HepG2 (cell line): ENCODE results near the gene TBC1D22A. TPM values are rescaled to one million over a fixed set of nuclear protein-coding genes. Genes with fewer than 3 reads are reported as not detected.

Experiments used
- FOXO1 ChIP-seq: sonication (generic); formaldehyde crosslinking; IDR thresholded peaks from 2 replicates; pipeline ENCODE4 v1.4.0; 2020; ENCODE audit warnings: missing genetic modification reagents
- HMGA1 ChIP-seq: sonication (generic); formaldehyde crosslinking; conservative IDR thresholded peaks from 2 replicates; pipeline ENCODE4 v1.4.0; 2020; ENCODE audit warnings: missing genetic modification reagents
- HOXA7 ChIP-seq: sonication (generic); formaldehyde crosslinking; IDR thresholded peaks from 2 replicates; pipeline ENCODE4 v1.8.1; 2022; ENCODE audit warnings: mild to moderate bottlenecking, missing genetic modification reagents, moderate library complexity
- IRF2 ChIP-seq: IDR thresholded peaks from 2 replicates; pipeline ENCODE4 v1.6.1; 2018; ENCODE audit warnings: missing genetic modification reagents, missing compliant biosample characterization
- MIER3 ChIP-seq: IDR thresholded peaks from 2 replicates; pipeline ENCODE4 v1.6.1; 2016; ENCODE audit warnings: missing compliant biosample characterization, borderline replicate concordance
- PHF20 ChIP-seq: sonication (generic); formaldehyde crosslinking; IDR thresholded peaks from 2 replicates; pipeline ENCODE4 v1.5.0; 2020; ENCODE audit warnings: mild to moderate bottlenecking, missing genetic modification reagents
- TFDP2 ChIP-seq: sonication (generic); formaldehyde crosslinking; IDR thresholded peaks from 2 replicates; pipeline ENCODE4 v1.4.0; 2020; ENCODE audit warnings: missing genetic modification reagents
- TGIF2 ChIP-seq: IDR thresholded peaks from 2 replicates; pipeline ENCODE4 v1.6.1; 2016; ENCODE audit warnings: control low read depth, missing compliant biosample characterization
- XBP1 ChIP-seq: sonication (generic); formaldehyde crosslinking; IDR thresholded peaks from 2 replicates; pipeline ENCODE4 v1.5.0; 2020; ENCODE audit warnings: missing genetic modification reagents
- ZBTB20 ChIP-seq: sonication (generic); formaldehyde crosslinking; IDR thresholded peaks from 2 replicates; pipeline ENCODE4 v1.8.1; 2023; ENCODE audit warnings: missing genetic modification reagents, low read depth, mild to moderate bottlenecking, borderline replicate concordance
- ZMYM2 ChIP-seq: sonication (generic); formaldehyde crosslinking; IDR thresholded peaks from 2 replicates; pipeline ENCODE4 v1.8.0; 2022; ENCODE audit warnings: mild to moderate bottlenecking, missing genetic modification reagents
- ZNF12 ChIP-seq: sonication (generic); formaldehyde crosslinking; IDR thresholded peaks from 2 replicates; pipeline ENCODE4 v1.5.0; 2020; ENCODE audit warnings: missing genetic modification reagents
- ZNF225 ChIP-seq: sonication (generic); formaldehyde crosslinking; IDR thresholded peaks from 2 replicates; pipeline ENCODE4 v1.4.0; 2020; ENCODE audit warnings: mild to moderate bottlenecking, missing genetic modification reagents
- ZNF253 ChIP-seq: sonication (generic); formaldehyde crosslinking; IDR thresholded peaks from 2 replicates; pipeline ENCODE4 v1.8.0; 2022; ENCODE audit warnings: mild to moderate bottlenecking, missing genetic modification reagents, borderline replicate concordance
- ZNF260 ChIP-seq: sonication (generic); formaldehyde crosslinking; IDR thresholded peaks from 2 replicates; pipeline ENCODE4 v1.4.0; 2020; ENCODE audit warnings: missing genetic modification reagents, low read depth, mild to moderate bottlenecking, borderline replicate concordance
- ZNF275 ChIP-seq: sonication (generic); formaldehyde crosslinking; IDR thresholded peaks from 2 replicates; pipeline ENCODE4 v1.8.0; 2022; ENCODE audit warnings: missing genetic modification reagents, mild to moderate bottlenecking, inconsistent platforms, borderline replicate concordance
- ZNF639 ChIP-seq: conservative IDR thresholded peaks from 2 replicates; pipeline ENCODE4 v1.6.1; 2018; ENCODE audit warnings: missing genetic modification reagents
- ZNF737 ChIP-seq: sonication (generic); formaldehyde crosslinking; IDR thresholded peaks from 2 replicates; pipeline ENCODE4 v1.5.0; 2020; ENCODE audit warnings: missing genetic modification reagents, mild to moderate bottlenecking, borderline replicate concordance
- polyA plus RNA-seq, 8 experiments: library from polyadenylated mRNA; depleted of rRNA in 3 of 8; stranded (reverse) in 7 of 8; unstranded in 1 of 8; fragments of >200 nt; fragmentation: Illumina TruSeq in 4 of 8; extraction: Trizol in 4 of 8; gene quantifications; 2 replicates each; pipeline versions ENCODE4 v1.2.1 to v1.2.3, GENCODE V29; 2011 to 2016; ENCODE audit warnings: low read depth in 4 of 8, missing spikeins in 1 of 8, mixed read lengths in 1 of 8; ENCODE audit not compliant: insufficient read depth in 1 of 8
- total RNA-seq, 5 experiments: library from RNA; depleted of rRNA; stranded (reverse); fragments of >200 nt; fragmentation: Illumina TruSeq; extraction: Trizol; gene quantifications; 2 replicates each; pipeline ENCODE4 v1.2.3, GENCODE V29; 2016; ENCODE audit warnings: low read depth in 1 of 5
- TF ChIP-seq, protein P1 (sequence below): sonication (generic); formaldehyde crosslinking; IDR thresholded peaks from 2 replicates; pipeline ENCODE4 v1.4.0; 2020; ENCODE audit warnings: low read depth, mild to moderate bottlenecking, missing genetic modification reagents
- TF ChIP-seq, protein P2 (sequence below): sonication (generic); formaldehyde crosslinking; IDR thresholded peaks from 2 replicates; pipeline ENCODE4 v1.4.0; 2020; ENCODE audit warnings: missing genetic modification reagents, borderline replicate concordance

TBC1D22A gene
- total and polyA plus RNA-seq, 2 of the 13 experiments (the other 11 are each of a cell fraction or from before 2014, with no cell fraction given): 17.3 to 18.0 TPM

DNA sequence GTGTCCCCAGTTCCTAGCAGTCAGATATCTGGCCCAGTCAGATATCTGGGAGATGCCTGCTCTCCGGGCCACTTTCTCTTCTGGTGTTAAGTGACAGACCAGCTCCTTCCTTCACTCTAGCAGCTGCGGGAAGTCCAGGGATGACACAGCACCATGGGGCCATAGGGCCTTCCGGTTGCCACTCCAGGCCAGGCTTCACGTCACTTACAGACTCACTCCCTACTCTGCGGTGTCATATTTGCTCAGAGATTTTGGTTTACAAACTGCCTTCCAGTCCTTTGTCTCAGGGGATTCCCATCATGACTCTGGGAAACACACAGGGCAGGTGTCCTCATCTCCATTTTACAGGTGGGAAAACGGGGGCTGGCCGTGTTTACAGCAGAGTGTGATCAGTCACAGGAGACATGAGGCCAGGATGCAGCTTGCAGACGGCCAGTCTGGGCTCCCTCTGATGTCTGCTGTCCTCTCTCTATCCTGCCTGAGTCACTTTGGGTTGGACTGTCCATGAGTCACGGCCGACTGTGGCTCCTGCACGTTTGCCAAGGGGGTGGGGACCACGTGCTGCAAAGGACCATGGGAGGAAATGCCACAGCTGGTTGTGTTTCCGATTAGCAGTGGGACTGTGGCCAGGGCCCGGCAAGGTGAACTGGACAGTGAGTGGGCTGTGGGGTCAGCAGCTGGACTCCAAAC lies 8.2 kb upstream of the TBC1D22A start (continued):
- TF ChIP-seq ZNF275 (CRISPR knock-in tag): no peak
- TF ChIP-seq XBP1: no peak
- 0 out of 2 replicates have a peak, but pooled peaks have one; percentile 40 for TF ChIP-seq ZMYM2
- peak; percentile 74; the same call in 1 of the 2 replicates for TF ChIP-seq ZBTB20 (CRISPR knock-in tag)
- peak; percentile 80; the same call in 1 of the 2 replicates for TF ChIP-seq IRF2 (CRISPR knock-in tag)
- TF ChIP-seq TGIF2: peak; percentile 92
- no peak for TF ChIP-seq HOXA7
- TF ChIP-seq ZNF225 (CRISPR knock-in tag): 0 out of 2 replicates have a peak, but pooled peaks have one; percentile 29
- TF ChIP-seq ZNF253 (CRISPR knock-in tag): no peak
- no peak for TF ChIP-seq HMGA1 (CRISPR knock-in tag)
- TF ChIP-seq MIER3 (CRISPR knock-in tag): peak; percentile 56; the same call in 1 of the 2 replicates
- 0 out of 2 replicates have a peak, but pooled peaks have one; percentile 16 for TF ChIP-seq ZNF639 (CRISPR knock-in tag)
- TF ChIP-seq, protein P1, sequence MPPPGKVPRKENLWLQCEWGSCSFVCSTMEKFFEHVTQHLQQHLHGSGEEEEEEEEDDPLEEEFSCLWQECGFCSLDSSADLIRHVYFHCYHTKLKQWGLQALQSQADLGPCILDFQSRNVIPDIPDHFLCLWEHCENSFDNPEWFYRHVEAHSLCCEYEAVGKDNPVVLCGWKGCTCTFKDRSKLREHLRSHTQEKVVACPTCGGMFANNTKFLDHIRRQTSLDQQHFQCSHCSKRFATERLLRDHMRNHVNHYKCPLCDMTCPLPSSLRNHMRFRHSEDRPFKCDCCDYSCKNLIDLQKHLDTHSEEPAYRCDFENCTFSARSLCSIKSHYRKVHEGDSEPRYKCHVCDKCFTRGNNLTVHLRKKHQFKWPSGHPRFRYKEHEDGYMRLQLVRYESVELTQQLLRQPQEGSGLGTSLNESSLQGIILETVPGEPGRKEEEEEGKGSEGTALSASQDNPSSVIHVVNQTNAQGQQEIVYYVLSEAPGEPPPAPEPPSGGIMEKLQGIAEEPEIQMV (CRISPR knock-in tag): peak; percentile 57; the same call in 1 of the 2 replicates
- peak; percentile 58; the same call in 1 of the 2 replicates for TF ChIP-seq TFDP2 (CRISPR knock-in tag)
- TF ChIP-seq ZNF12: peak; percentile 9; the same call in 1 of the 2 replicates
- TF ChIP-seq, protein P2, sequence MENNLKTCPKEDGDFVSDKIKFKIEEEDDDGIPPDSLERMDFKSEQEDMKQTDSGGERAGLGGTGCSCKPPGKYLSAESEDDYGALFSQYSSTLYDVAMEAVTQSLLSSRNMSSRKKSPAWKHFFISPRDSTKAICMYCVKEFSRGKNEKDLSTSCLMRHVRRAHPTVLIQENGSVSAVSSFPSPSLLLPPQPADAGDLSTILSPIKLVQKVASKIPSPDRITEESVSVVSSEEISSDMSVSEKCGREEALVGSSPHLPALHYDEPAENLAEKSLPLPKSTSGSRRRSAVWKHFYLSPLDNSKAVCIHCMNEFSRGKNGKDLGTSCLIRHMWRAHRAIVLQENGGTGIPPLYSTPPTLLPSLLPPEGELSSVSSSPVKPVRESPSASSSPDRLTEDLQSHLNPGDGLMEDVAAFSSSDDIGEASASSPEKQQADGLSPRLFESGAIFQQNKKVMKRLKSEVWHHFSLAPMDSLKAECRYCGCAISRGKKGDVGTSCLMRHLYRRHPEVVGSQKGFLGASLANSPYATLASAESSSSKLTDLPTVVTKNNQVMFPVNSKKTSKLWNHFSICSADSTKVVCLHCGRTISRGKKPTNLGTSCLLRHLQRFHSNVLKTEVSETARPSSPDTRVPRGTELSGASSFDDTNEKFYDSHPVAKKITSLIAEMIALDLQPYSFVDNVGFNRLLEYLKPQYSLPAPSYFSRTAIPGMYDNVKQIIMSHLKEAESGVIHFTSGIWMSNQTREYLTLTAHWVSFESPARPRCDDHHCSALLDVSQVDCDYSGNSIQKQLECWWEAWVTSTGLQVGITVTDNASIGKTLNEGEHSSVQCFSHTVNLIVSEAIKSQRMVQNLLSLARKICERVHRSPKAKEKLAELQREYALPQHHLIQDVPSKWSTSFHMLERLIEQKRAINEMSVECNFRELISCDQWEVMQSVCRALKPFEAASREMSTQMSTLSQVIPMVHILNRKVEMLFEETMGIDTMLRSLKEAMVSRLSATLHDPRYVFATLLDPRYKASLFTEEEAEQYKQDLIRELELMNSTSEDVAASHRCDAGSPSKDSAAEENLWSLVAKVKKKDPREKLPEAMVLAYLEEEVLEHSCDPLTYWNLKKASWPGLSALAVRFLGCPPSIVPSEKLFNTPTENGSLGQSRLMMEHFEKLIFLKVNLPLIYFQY (CRISPR knock-in tag): peak; percentile 72; the same call in 1 of the 2 replicates
- TF ChIP-seq ZNF737 (CRISPR knock-in tag): 0 out of 2 replicates have a peak, but pooled peaks have one; percentile 26
- no peak for TF ChIP-seq ZNF260 (CRISPR knock-in tag)
- peak; percentile 76 for TF ChIP-seq PHF20 (CRISPR knock-in tag)
- TF ChIP-seq FOXO1: peak; percentile 84
